NCI-H748 (cell line): ENCODE measurements around the gene APLP2.
A peak's percentile ranks its signal among the peaks of the same experiment; 100 is the strongest.

Experiments used
- DNase-seq: peaks from one replicate; lab custom pipeline; 2025; ENCODE audit not compliant: unreplicated experiment; lab: John Stamatoyannopoulos, UW

The APLP2 gene

GRCh38 chr11:130115218-130115617 lies 45.5 kb downstream of the APLP2 start:
- no peak for DNase-seq

- DNase-seq: no peak
These were observed 48.5 kb downstream of the APLP2 start for GRCh38 chr11:130118165-130118564.

- DNase-seq: no peak
These were observed 49.1 kb downstream of the APLP2 start for GRCh38 chr11:130118636-130119387.

- no peak for DNase-seq
These were observed 50.4 kb downstream of the APLP2 start for GRCh38 chr11:130120045-130120444.

GRCh38 chr11:130121445-130121978 lies 51.8 kb downstream of the APLP2 start:
- DNase-seq: no peak

- no peak for DNase-seq
These were observed 52.5 kb downstream of the APLP2 start for GRCh38 chr11:130122141-130122575.

- DNase-seq: no peak
These were observed 53.8 kb downstream of the APLP2 start for GRCh38 chr11:130123414-130124040.

- no peak for DNase-seq
These were observed 54.4 kb downstream of the APLP2 start for GRCh38 chr11:130124096-130124495.

GRCh38 chr11:130125638-130126037 lies 55.9 kb downstream of the APLP2 start:
- DNase-seq: no peak

GRCh38 chr11:130126516-130126915 lies 56.8 kb downstream of the APLP2 start:
- DNase-seq: no peak

- DNase-seq: no peak
These were observed 57.8 kb downstream of the APLP2 start for GRCh38 chr11:130127509-130127908.

GRCh38 chr11:130128626-130129025 lies 58.9 kb downstream of the APLP2 start:
- DNase-seq: no peak

- no peak for DNase-seq
These were observed 60.2 kb downstream of the APLP2 start for GRCh38 chr11:130129922-130130321.

- peak; percentile 53 for DNase-seq
These were observed 62.5 kb downstream of the APLP2 start for GRCh38 chr11:130131961-130132850.

GRCh38 chr11:130133716-130134115 lies 64.0 kb downstream of the APLP2 start:
- no peak for DNase-seq

- DNase-seq: no peak
These were observed 66.4 kb downstream of the APLP2 start for GRCh38 chr11:130136107-130136506.

- DNase-seq: no peak
These were observed 68.3 kb downstream of the APLP2 start for GRCh38 chr11:130137999-130138398.

- DNase-seq: no peak
These were observed 69.7 kb downstream of the APLP2 start for GRCh38 chr11:130139401-130139800.

GRCh38 chr11:130141561-130142341 lies 72.1 kb downstream of the APLP2 start:
- DNase-seq: no peak

- no peak for DNase-seq
These were observed 74.4 kb downstream of the APLP2 start for GRCh38 chr11:130144141-130144540.

GRCh38 chr11:130144861-130145281 lies 75.2 kb downstream of the APLP2 start:
- DNase-seq: peak; percentile 3
